ENCODE results near the gene FICD.

- no peak for TF ChIP-seq CTCF (IDR thresholded peaks at IDR 0.05)
- no peak for TF ChIP-seq POLR2A (IDR thresholded peaks at IDR 0.05)
These were observed 30.2 kb upstream of the FICD start for GRCh38 chr12:108484845-108485244.
